ENCODE data around the gene GID8.

- TF ChIP-seq CTCF (IDR thresholded peaks at IDR 0.05; ENCODE audit: insufficient read depth, low read length, poor library complexity, severe bottlenecking) (no peak), EZH2phosphoT487 (conservative IDR thresholded peaks at IDR 0.05; ENCODE audit: low read length) (no peak)
These were observed 42.4 kb upstream of the GID8 start for GRCh38 chr20:62895539-62895938.

Data from SU-DHL-6 (cell line).